ENCODE results near the gene PLEKHG4B. TPM values are rescaled to one million over a fixed set of nuclear protein-coding genes. Genes with fewer than 3 reads are reported as not detected.

PLEKHG4B gene
- total and polyA plus RNA-seq, 4 experiments from 2014 or later: not detected

GRCh38 chr5:184471-184870 is 92.5 kb downstream of the PLEKHG4B start:
- no peaks in the 10 kb centered on the region for H3K36me3 ChIP-seq (ENCODE audit: insufficient read depth, low read length)
- no peaks in the 10 kb centered on the region for H3K9me3 ChIP-seq (ENCODE audit: control insufficient read depth in 1 of 2, low read length in 2 of 2)
- H3K27me3 Mint-ChIP-seq: peaks cover 9 to 13% of the 10 kb centered on the region in 2 donors
- H3K27ac Mint-ChIP-seq: no peak overlapping the region
- H3K4me1 Mint-ChIP-seq: peaks cover 4 to 11% (median 7%) of the 10 kb centered on the region in 4 donors
- intact Hi-C loops (cut with micrococcal nuclease): no loop called here
- ChIA-PET POLR2A (ENCODE audit: partially characterized antibody) (no interaction called here), CTCF (ENCODE audit: partially characterized antibody) (no interaction called here)
- no peaks in the 10 kb centered on the region for H3K36me3 Mint-ChIP-seq
- no peak overlapping the region for H3K27ac ChIP-seq (ENCODE audit: low read depth, low read length)
- DNase-seq: no peak
- no peaks in the 10 kb centered on the region for H3K9me3 Mint-ChIP-seq
- H3K4me1 ChIP-seq (ENCODE audit: insufficient read depth, low read length): peaks cover 10% of the 10 kb centered on the region
- peaks cover 3% of the 10 kb centered on the region for H3K27me3 ChIP-seq (ENCODE audit: insufficient read depth, low read length)
- no peak overlapping the region for H3K4me3 Mint-ChIP-seq
- H3K4me3 ChIP-seq (ENCODE audit: low read length in 2 of 2): no peak overlapping the region

- no peak overlapping the region for H3K27ac Mint-ChIP-seq
- Histone ChIP-seq H3K4me1 (ENCODE audit: insufficient read depth, low read length) (peaks cover 10% of the 10 kb centered on the region), H3K9me3 (ENCODE audit: control insufficient read depth in 1 of 2, low read length in 2 of 2) (no peaks in the 10 kb centered on the region), H3K27me3 (ENCODE audit: insufficient read depth, low read length) (peaks cover 4% of the 10 kb centered on the region), H3K4me3 (ENCODE audit: low read length in 2 of 2) (no peak overlapping the region), H3K27ac (ENCODE audit: low read depth, low read length) (no peak overlapping the region), H3K36me3 (ENCODE audit: insufficient read depth, low read length) (no peaks in the 10 kb centered on the region)
- peaks cover 4 to 11% (median 7%) of the 10 kb centered on the region in 4 donors for H3K4me1 Mint-ChIP-seq
- POLR2A ChIA-PET (ENCODE audit: partially characterized antibody): no interaction called here
- peaks cover 9% of the 10 kb centered on the region in 2 donors for H3K27me3 Mint-ChIP-seq
- no peaks in the 10 kb centered on the region for H3K36me3 Mint-ChIP-seq
- CTCF ChIA-PET (ENCODE audit: partially characterized antibody): no interaction called here
- DNase-seq: no peak
- H3K4me3 Mint-ChIP-seq: no peak overlapping the region
- peaks cover 0 to under 1% (median 0%) of the 10 kb centered on the region in 8 donors for H3K9me3 Mint-ChIP-seq
- intact Hi-C loops (cut with micrococcal nuclease): no loop called here
Measured at GRCh38 chr5:185095-186070, 93.4 kb downstream of the PLEKHG4B start.

DNA sequence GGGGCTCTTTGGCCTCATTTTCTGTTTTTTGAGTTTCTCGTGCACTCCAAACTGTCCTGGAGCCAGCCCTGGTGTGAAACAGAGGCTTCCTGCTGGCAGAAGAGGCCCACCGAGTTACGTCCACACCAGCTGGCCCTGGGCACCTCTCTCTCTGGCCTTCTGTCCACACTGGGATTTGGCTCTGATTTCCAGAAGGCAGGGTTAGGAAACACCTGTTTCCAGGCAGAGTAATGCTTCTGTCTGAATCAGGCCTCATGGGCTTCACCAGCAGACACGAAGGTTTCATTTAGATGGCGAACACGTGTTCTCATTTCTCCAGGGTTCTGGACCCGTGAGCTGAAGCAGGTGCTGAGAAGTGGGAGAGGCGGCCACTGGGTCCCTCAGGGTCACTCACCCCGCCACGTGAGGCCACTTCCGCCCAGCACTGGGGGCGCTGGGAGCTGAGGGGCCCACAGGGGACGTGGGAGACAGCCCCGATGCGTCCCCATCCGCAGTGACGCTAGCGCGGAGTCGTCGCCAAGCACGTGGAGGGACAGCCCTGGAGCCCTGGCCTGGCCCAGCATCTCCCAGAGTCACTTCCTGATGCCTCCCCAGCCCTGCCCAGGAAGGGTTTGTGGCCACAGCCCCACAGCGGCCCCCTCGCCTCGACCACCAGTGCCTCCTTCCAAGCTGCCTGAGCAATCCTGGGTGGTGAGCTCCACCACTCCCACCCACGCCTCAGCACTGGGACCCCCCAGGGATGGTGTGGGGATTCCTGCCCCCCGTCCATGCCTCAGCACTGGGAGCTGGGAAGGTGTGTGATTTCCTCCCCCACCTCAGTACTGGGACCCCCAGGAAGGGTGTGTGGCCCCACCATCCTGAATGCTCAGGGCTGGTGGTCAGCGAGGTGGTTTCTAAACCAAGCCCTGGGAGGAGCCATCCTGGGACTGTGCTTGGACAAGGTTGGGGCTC is 94.4 kb downstream of the PLEKHG4B start:
- H3K27ac Mint-ChIP-seq: no peak overlapping the region
- Histone ChIP-seq H3K4me1 (ENCODE audit: insufficient read depth, low read length) (peaks cover 10% of the 10 kb centered on the region), H3K27me3 (ENCODE audit: insufficient read depth, low read length) (peaks cover 6% of the 10 kb centered on the region), H3K4me3 (ENCODE audit: low read length in 2 of 2) (no peak overlapping the region), H3K9me3 (ENCODE audit: control insufficient read depth in 1 of 2, low read length in 2 of 2) (no peaks in the 10 kb centered on the region), H3K36me3 (ENCODE audit: insufficient read depth, low read length) (no peaks in the 10 kb centered on the region), H3K27ac (ENCODE audit: low read depth, low read length) (no peak overlapping the region)
- ChIA-PET CTCF (ENCODE audit: partially characterized antibody) (no interaction called here), POLR2A (ENCODE audit: partially characterized antibody) (no interaction called here)
- peaks cover 4 to 10% of the 10 kb centered on the region in 2 donors for H3K27me3 Mint-ChIP-seq
- intact Hi-C loops (cut with micrococcal nuclease): no loop called here
- DNase-seq: no peak
- no peaks in the 10 kb centered on the region for H3K36me3 Mint-ChIP-seq
- H3K4me3 Mint-ChIP-seq: no peak overlapping the region
- peaks cover 0 to 3% (median 0%) of the 10 kb centered on the region in 8 donors for H3K9me3 Mint-ChIP-seq
- H3K4me1 Mint-ChIP-seq: peaks cover 4 to 11% (median 7%) of the 10 kb centered on the region in 4 donors

DNA sequence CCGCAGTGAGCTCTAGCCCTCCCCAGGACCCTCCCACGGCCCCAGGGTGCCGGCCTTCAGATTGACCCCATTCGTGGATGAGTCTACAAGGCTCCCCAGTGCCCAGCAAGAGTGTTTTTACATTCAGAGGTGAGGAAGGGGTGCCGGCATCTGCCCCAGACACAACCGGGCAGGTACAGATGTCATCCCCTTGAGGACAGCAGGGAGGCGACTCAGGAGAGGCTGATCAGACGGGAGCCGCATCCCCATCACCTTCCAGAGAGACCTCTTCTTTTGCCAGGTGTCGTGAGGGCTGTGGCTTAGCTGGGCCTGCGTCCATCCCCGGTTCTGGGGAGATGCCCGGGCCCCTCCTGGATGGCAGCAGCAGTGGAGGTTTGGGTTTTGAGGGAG is 95.1 kb downstream of the PLEKHG4B start:
- peaks cover 4 to 11% (median 7%) of the 10 kb centered on the region in 4 donors for H3K4me1 Mint-ChIP-seq
- peaks cover 0 to 3% (median 0%) of the 10 kb centered on the region in 8 donors for H3K9me3 Mint-ChIP-seq
- POLR2A ChIA-PET (ENCODE audit: partially characterized antibody): interaction anchor here (0.8 kb wide), 1 partner anchor 48 kb away, joined by 3 read pairs; no protein-coding TSS in a partner anchor
- H3K9me3 ChIP-seq (ENCODE audit: control insufficient read depth in 1 of 2, low read length in 2 of 2): no peaks in the 10 kb centered on the region
- H3K27ac Mint-ChIP-seq: no peak overlapping the region
- CTCF ChIA-PET (ENCODE audit: partially characterized antibody): interaction anchor here (2.1 kb wide), 1 partner anchor 238 kb away, joined by 19 read pairs; no protein-coding TSS in a partner anchor
- no peak for DNase-seq
- no peak overlapping the region for H3K4me3 Mint-ChIP-seq
- H3K4me1 ChIP-seq (ENCODE audit: insufficient read depth, low read length): peaks cover 10% of the 10 kb centered on the region
- intact Hi-C loops (cut with micrococcal nuclease): no loop called here
- no peak overlapping the region for H3K27ac ChIP-seq (ENCODE audit: low read depth, low read length)
- peaks cover 6% of the 10 kb centered on the region for H3K27me3 ChIP-seq (ENCODE audit: insufficient read depth, low read length)
- no peaks in the 10 kb centered on the region for H3K36me3 ChIP-seq (ENCODE audit: insufficient read depth, low read length)
- peaks cover 4 to 10% of the 10 kb centered on the region in 2 donors for H3K27me3 Mint-ChIP-seq
- H3K4me3 ChIP-seq (ENCODE audit: low read length in 2 of 2): no peak overlapping the region
- no peaks in the 10 kb centered on the region for H3K36me3 Mint-ChIP-seq

- Histone ChIP-seq H3K27ac (ENCODE audit: low read depth, low read length) (no peak overlapping the region), H3K27me3 (ENCODE audit: insufficient read depth, low read length) (peaks cover 6% of the 10 kb centered on the region), H3K4me1 (ENCODE audit: insufficient read depth, low read length) (peaks cover 10% of the 10 kb centered on the region), H3K4me3 (ENCODE audit: low read length in 2 of 2) (no peak overlapping the region), H3K36me3 (ENCODE audit: insufficient read depth, low read length) (no peaks in the 10 kb centered on the region), H3K9me3 (ENCODE audit: control insufficient read depth in 1 of 2, low read length in 2 of 2) (no peaks in the 10 kb centered on the region)
- peaks cover 4 to 11% (median 7%) of the 10 kb centered on the region in 4 donors for H3K4me1 Mint-ChIP-seq
- intact Hi-C loops (cut with micrococcal nuclease): loop anchor here (1.0 kb wide), 2 partner anchors 32 to 237 kb away; no protein-coding TSS in a partner anchor
- H3K27ac Mint-ChIP-seq: peak overlapping the region in 1 of 7 donors; percentile 49
- ChIA-PET POLR2A (ENCODE audit: partially characterized antibody) (interaction anchor here (0.8 to 1.2 kb wide), 3 partner anchors 31 to 83 kb away, joined by 3 to 18 read pairs (median 3); partner anchors contain the start of genes CCDC127, PDCD6 and SDHA), CTCF (ENCODE audit: partially characterized antibody) (interaction anchor here (0.8 to 2.1 kb wide), 23 partner anchors 7 to 266 kb away, joined by 3 to 19 read pairs (median 4); partner anchors contain the start of genes CCDC127, PDCD6 and SDHA)
- DNase-seq: no peak
- peak overlapping the region in 1 of 8 donors; percentile 62 for H3K4me3 Mint-ChIP-seq
- H3K27me3 Mint-ChIP-seq: peaks cover 8 to 15% of the 10 kb centered on the region in 2 donors
- peaks cover 0 to 3% (median 0%) of the 10 kb centered on the region in 8 donors for H3K9me3 Mint-ChIP-seq
- no peaks in the 10 kb centered on the region for H3K36me3 Mint-ChIP-seq
Measured at GRCh38 chr5:187617-188451, 95.9 kb downstream of the PLEKHG4B start.

Measured in CD4-positive, alpha-beta memory T cell (primary cell).